Measurements from ENCODE around the gene NSF. TPM values are rescaled to one million over a fixed set of nuclear protein-coding genes. Genes with fewer than 3 reads are reported as not detected.

The NSF gene
- total RNA-seq, 4 donors from 2014 or later, result 24.5 to 80.0 (median 44.6) TPM

DNA sequence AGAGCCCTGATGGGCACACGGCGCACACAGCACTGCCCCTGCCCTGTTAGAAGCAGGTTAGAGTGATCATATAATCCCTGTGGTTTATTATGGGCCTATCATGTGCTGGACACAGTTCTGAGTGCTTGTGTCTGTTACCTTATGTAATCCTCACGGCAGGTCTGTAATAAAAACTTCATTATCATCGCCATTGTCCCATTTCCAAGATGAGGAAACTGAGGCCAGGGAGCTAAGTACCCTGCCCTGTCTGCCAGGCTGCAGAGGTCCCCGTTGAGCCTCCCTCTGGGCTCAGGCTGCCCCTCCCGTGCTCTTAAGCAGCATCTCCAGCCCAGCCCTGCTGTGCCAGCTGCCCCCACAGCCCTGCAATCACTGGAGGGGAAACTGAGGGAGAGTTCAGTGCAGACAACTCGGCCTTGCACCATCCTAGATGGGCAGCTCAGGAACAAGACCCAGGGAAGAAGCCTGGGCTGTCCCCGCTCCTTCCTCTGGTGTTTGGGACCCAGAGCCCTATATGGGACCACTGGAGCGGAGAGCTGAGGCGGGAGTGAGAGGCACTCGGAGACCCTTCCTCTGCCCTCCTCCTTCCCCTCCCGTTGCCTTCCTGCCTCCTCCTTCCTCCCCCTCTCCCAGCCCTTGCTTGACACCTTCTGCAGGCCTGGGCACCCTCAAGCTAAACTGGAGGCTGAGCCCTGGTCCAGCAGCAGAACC, 186.0 kb downstream of the NSF start:
- Histone ChIP-seq H3K27ac (no peak overlapping the region), H3K9me3 (no peaks in the 10 kb centered on the region), H3K4me3 (no peak overlapping the region), H3K36me3 (no peaks in the 10 kb centered on the region), H3K27me3 (no peaks in the 10 kb centered on the region), H3K4me1 (peaks cover 0 to 12% (median 6%) of the 10 kb centered on the region in 4 donors)
- no peak for DNase-seq
- TF ChIP-seq, protein P1, sequence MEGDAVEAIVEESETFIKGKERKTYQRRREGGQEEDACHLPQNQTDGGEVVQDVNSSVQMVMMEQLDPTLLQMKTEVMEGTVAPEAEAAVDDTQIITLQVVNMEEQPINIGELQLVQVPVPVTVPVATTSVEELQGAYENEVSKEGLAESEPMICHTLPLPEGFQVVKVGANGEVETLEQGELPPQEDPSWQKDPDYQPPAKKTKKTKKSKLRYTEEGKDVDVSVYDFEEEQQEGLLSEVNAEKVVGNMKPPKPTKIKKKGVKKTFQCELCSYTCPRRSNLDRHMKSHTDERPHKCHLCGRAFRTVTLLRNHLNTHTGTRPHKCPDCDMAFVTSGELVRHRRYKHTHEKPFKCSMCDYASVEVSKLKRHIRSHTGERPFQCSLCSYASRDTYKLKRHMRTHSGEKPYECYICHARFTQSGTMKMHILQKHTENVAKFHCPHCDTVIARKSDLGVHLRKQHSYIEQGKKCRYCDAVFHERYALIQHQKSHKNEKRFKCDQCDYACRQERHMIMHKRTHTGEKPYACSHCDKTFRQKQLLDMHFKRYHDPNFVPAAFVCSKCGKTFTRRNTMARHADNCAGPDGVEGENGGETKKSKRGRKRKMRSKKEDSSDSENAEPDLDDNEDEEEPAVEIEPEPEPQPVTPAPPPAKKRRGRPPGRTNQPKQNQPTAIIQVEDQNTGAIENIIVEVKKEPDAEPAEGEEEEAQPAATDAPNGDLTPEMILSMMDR (IDR thresholded peaks at IDR 0.05), result no peak
- TF ChIP-seq POLR2A (IDR thresholded peaks at IDR 0.05), result no peak

DNA sequence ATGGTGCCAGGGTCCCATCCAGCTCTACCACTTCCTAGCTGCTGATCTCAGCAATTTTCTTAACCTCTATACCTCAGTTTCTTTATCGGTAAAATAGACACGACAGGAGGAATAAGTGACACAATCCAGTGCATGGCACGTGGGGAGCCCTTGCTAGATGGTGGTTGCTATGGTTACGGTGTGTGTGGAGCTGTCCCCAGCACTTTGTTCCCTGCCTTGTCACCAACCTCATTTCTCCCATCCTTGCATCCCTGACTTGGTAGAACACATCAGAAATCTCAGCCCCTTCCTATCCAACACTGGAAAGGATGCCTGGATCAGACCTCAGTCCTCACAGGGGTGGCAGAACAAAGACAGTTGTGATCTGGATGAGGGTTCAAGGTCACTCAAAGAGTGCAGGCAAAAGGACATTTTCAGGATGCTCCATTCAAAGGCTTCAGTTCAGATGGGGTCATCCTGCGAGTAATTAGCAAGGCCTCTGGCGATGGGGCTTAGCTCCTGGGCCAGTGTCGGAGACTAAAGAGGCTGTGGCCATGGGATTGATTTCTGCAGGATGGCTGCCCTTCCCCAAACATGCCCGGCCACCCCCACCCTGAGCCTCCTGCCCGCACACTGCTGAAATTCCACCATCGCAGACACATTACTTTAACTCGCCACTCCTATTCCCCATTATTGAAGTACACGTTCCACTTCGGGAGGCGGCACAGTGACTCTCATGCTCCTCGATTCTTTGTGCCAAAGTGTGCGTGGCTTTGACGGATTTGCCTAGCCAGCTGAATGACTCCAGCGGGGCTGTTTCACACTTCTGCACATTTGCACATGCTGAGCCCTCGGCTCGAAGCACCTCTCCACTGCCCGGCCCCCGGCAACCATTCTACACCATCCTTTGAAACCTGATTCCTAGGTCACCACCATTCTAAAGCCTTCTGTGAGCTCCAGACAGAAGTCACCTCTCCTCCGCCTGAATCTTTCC, 187.8 kb downstream of the NSF start:
- Histone ChIP-seq H3K27me3 (no peaks in the 10 kb centered on the region), H3K4me3 (no peak overlapping the region), H3K9me3 (no peaks in the 10 kb centered on the region), H3K4me1 (peaks cover 0 to 13% (median 4%) of the 10 kb centered on the region in 4 donors), H3K27ac (no peak overlapping the region), H3K36me3 (no peaks in the 10 kb centered on the region)
- TF ChIP-seq, protein P1 (IDR thresholded peaks at IDR 0.05), result no peak
- DNase-seq, result no peak

DNA sequence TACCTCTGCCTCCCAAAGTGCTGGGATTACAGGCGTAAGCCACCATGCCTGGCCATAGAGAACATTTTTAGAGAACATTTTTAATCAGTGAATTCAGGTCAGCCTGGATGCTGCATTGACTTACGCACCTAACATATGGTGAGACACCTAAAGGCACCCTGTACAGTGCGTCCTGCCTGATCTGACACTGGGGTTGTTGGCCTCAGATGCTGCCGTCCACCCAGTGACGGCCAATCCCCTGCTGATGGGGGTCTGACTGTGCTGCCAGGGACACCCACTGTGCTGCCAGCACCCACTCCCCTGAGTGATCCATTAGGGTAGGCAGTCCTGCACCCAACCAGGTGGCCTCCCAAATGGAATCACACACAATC, 189.5 kb downstream of the NSF start:
- no peaks in the 10 kb centered on the region for H3K9me3 ChIP-seq
- no peak overlapping the region for H3K4me3 ChIP-seq
- H3K27ac ChIP-seq, result no peak overlapping the region
- no peak for DNase-seq
- no peaks in the 10 kb centered on the region for H3K36me3 ChIP-seq
- TF ChIP-seq POLR2A (IDR thresholded peaks at IDR 0.05), result no peak
- TF ChIP-seq, protein P1 (IDR thresholded peaks at IDR 0.05), result no peak
- H3K4me1 ChIP-seq, result peaks cover 0 to 17% (median 4%) of the 10 kb centered on the region in 4 donors
- H3K27me3 ChIP-seq, result no peaks in the 10 kb centered on the region

DNA sequence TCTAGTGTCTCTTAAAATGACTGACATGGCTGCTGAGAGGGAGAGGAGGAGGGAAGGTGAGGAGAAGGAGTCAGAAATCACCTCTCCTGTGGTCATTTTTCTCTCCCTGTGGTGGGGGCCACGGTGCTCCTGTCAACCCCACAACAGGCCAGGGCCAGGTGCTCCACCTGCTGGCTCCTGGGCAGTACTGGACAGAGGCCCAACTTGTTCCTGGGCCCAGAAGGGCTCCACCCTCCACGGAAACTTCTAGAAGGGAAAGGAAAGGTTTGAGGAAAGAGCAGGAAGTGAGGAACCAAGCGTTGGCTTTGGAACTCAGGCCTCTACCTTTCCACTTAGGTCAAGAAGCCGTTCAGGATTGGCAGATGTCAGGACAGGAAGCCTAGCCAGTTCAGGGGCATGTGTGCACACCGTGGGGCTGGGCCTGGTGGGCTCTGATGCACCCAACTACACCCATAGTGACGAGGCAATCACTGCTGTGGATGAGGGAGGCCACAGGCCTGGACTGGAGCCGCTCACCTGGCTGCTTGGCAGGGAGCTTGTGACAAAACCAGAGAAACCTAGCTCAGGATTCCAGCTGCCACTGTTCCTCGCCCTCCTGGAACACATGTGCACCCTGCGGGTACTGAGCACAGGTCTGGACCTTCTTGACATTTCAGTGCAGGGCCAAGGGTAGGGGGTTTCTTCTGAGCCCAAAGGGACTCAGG, 191.9 kb downstream of the NSF start:
- H3K4me1 ChIP-seq, result peaks cover 0 to 17% (median 4%) of the 10 kb centered on the region in 4 donors
- H3K36me3 ChIP-seq, result no peaks in the 10 kb centered on the region
- H3K27ac ChIP-seq, result peak overlapping the region in 2 of 4 donors; percentile 55 to 86
- no peaks in the 10 kb centered on the region for H3K27me3 ChIP-seq
- DNase-seq, result peak; percentile 32 to 77 (median 65)
- no peaks in the 10 kb centered on the region for H3K9me3 ChIP-seq
- H3K4me3 ChIP-seq, result no peak overlapping the region
- no peak for TF ChIP-seq POLR2A (IDR thresholded peaks at IDR 0.05)
- TF ChIP-seq, protein P1 (IDR thresholded peaks at IDR 0.05), result peak in 5 of 6 experiments; percentile 8 to 78 (median 70)

DNA sequence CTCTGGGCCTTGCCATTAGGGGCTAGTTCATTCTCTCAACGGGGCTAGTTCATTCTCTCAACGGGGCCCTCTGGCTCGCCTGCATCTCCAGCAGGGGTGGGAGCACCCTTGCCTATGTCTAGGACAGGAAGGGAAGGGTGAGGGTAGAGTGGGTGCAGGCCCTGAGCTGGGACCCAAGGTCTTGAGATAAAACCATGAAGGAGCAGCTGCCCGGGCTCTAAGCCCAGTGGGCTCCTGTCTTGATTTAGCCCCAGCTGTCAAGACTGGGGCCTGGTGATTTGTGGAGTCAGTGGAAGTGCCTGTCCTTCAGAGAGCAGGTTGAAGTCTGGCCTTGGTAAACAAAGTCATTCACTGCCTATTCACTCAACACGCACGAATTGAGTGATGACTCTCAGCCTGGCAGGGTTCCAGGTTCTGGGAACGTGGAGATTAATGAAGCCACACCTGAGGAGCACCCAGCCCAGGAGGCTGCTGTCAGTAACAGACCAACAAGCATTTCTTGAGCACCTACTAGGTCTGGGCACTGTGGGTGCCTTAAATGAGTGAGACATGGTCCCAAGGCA, 192.6 kb downstream of the NSF start:
- peak overlapping the region in 2 of 4 donors; percentile 55 to 86 for H3K27ac ChIP-seq
- no peak overlapping the region for H3K4me3 ChIP-seq
- peaks cover 0 to 17% (median 4%) of the 10 kb centered on the region in 4 donors for H3K4me1 ChIP-seq
- TF ChIP-seq POLR2A (IDR thresholded peaks at IDR 0.05), result no peak
- TF ChIP-seq, protein P1 (IDR thresholded peaks at IDR 0.05), result no peak
- H3K27me3 ChIP-seq, result no peaks in the 10 kb centered on the region
- DNase-seq, result peak in 2 of 3 donors; percentile 82 to 92
- H3K36me3 ChIP-seq, result no peaks in the 10 kb centered on the region
- H3K9me3 ChIP-seq, result no peaks in the 10 kb centered on the region

All from Peyer's patch (tissue), 4 donors.